A673 (cell line): Measurements from ENCODE around the gene GPD1L. TPM values are rescaled to one million over a fixed set of nuclear protein-coding genes. Genes with fewer than 3 reads are reported as not detected.
"Not testable (repeated sequence)": the region's sequence is repeated elsewhere in the genome, so short reads cannot be mapped to it uniquely, and the experiment has no call there.

ENCODE experiments used
- BruUV-seq: library from RNA; stranded (reverse); fragments of 400-500 nt; replicated peaks from 2 replicates; lab custom pipeline; 2021; lab: Mats Ljungman, UMichigan
- CTCF ChIA-PET: fragments of 300-600 bp; sonication (Branson Sonifier 250); formaldehyde crosslinking; loops from one replicate; lab custom pipeline; 2022; ENCODE audit warnings: antibody characterized with exemption; lab: Charles Lee
- POLR2A ChIA-PET: fragments of 300-600 bp; sonication (Branson Sonifier 250); formaldehyde crosslinking; loops from one replicate; lab custom pipeline; 2022; ENCODE audit warnings: antibody characterized with exemption; ENCODE audit not compliant: low non-redundant PET; lab: Charles Lee
- DNase-seq: peaks from one replicate; pipeline ENCODE4 v3.0.0-alpha.2; 2015; ENCODE audit warnings: low spot score
- H3K27ac ChIP-seq: fragments of 200-600 bp; sonication (generic); 2 replicates; pipeline ENCODE4 v1.5.1; 2016; ENCODE audit warnings: mixed run types, low read depth, mild to moderate bottlenecking, mixed read lengths, antibody characterized with exemption, low read length; ENCODE audit not compliant: poor library complexity, severe bottlenecking
- H3K27me3 ChIP-seq: fragments of 200-600 bp; sonication (generic); replicated peaks from 2 replicates; pipeline ENCODE4 v1.6.1; 2017; ENCODE audit warnings: mixed run types, low read depth, mild to moderate bottlenecking, mixed read lengths, antibody characterized with exemption, low read length; ENCODE audit not compliant: insufficient read depth, poor library complexity
- H3K36me3 ChIP-seq: fragments of 200-600 bp; sonication (generic); 2 replicates; pipeline ENCODE4 v1.6.1; 2016; ENCODE audit warnings: mixed run types, mild to moderate bottlenecking, mixed read lengths, antibody characterized with exemption, low read length; ENCODE audit not compliant: insufficient read depth, poor library complexity, severe bottlenecking
- H3K4me1 ChIP-seq: fragments of 200-600 bp; sonication (generic); 2 replicates; pipeline ENCODE4 v1.6.1; 2017; ENCODE audit warnings: mixed run types, mild to moderate bottlenecking, mixed read lengths, antibody characterized with exemption, low read length; ENCODE audit not compliant: insufficient read depth, poor library complexity, severe bottlenecking
- H3K4me3 ChIP-seq: fragments of 200-600 bp; sonication (generic); 2 replicates; pipeline ENCODE4 v1.5.1; 2016; ENCODE audit warnings: low read depth, mixed run types, mild to moderate bottlenecking, mixed read lengths, low read length; ENCODE audit not compliant: poor library complexity, severe bottlenecking
- H3K9me3 ChIP-seq: fragments of 200-600 bp; sonication (generic); 2 replicates; pipeline ENCODE4 v1.6.1; 2016; ENCODE audit warnings: mixed run types, low read depth, mild to moderate bottlenecking, mixed read lengths, antibody characterized with exemption, low read length; ENCODE audit not compliant: poor library complexity, severe bottlenecking
- CTCF ChIP-seq: fragments of 300-800, 200-600 bp; sonication (generic); conservative IDR thresholded peaks from 2 replicates; pipeline ENCODE4 v1.5.1; 2017; ENCODE audit warnings: low read depth, mild to moderate bottlenecking, antibody characterized with exemption, low read length, moderate library complexity, mixed read lengths
- EZH2 ChIP-seq: fragments of 200-600 bp; sonication (generic); IDR thresholded peaks from 2 replicates; pipeline ENCODE4 v1.6.1; 2017; ENCODE audit warnings: borderline replicate concordance, low read depth, mild to moderate bottlenecking, mixed read lengths, antibody characterized with exemption, low read length; ENCODE audit not compliant: poor library complexity, severe bottlenecking
- intact Hi-C: fragments of 100-400 bp; cut with micrococcal nuclease; formaldehyde crosslinking; loops from one replicate; pipeline ENCODE4 v1.10.0; 2022; ENCODE audit not compliant: unreplicated experiment
- total RNA-seq: library from RNA; stranded (reverse); gene quantifications from 2 replicates; pipeline ENCODE4 v1.2.3, GENCODE V29; 2021

Gene GPD1L
- total RNA-seq, 1 experiment from 2014 or later = 9.9 TPM

- no peak for TF ChIP-seq CTCF
- TF ChIP-seq EZH2 = no peak
- peaks cover 8% of the 10 kb centered on the region for H3K9me3 ChIP-seq
- intact Hi-C loops = no loop called here
- H3K4me3 ChIP-seq = peak overlapping the region; percentile 79
- H3K4me1 ChIP-seq = peaks cover 19% of the 10 kb centered on the region
- ChIA-PET CTCF (no interaction called here), POLR2A (no interaction called here)
- BruUV-seq = no TSS peak
- H3K27me3 ChIP-seq = no peaks in the 10 kb centered on the region
- H3K27ac ChIP-seq = peak overlapping the region; percentile 54
- no peak for DNase-seq
- no peaks in the 10 kb centered on the region for H3K36me3 ChIP-seq
Measured at GRCh38 chr3:32106929-32107362, 526 bp downstream of the GPD1L start.

GRCh38 chr3:32108224-32108623, 1.8 kb downstream of the GPD1L start:
- H3K4me3 ChIP-seq, H3K9me3 ChIP-seq, H3K27ac ChIP-seq, POLR2A ChIA-PET, H3K36me3 ChIP-seq, H3K27me3 ChIP-seq, BruUV-seq, DNase-seq, CTCF ChIA-PET, intact Hi-C loops: not testable (repeated sequence)
- H3K4me1 ChIP-seq = peaks cover 19% of the 10 kb centered on the region

GRCh38 chr3:32109256-32109655, 2.8 kb downstream of the GPD1L start:
- H3K36me3 ChIP-seq = no peaks in the 10 kb centered on the region
- H3K4me1 ChIP-seq = peaks cover 19% of the 10 kb centered on the region
- H3K27me3 ChIP-seq = no peaks in the 10 kb centered on the region
- ChIA-PET POLR2A (no interaction called here), CTCF (no interaction called here)
- no peaks in the 10 kb centered on the region for H3K9me3 ChIP-seq
- BruUV-seq = no TSS peak
- peak; percentile 80 for DNase-seq
- no peak overlapping the region for H3K4me3 ChIP-seq
- intact Hi-C loops = no loop called here
- H3K27ac ChIP-seq = peak overlapping the region; percentile 68
- no peak for TF ChIP-seq CTCF
- TF ChIP-seq EZH2 = no peak

GRCh38 chr3:32110233-32110760, 3.9 kb downstream of the GPD1L start:
- TF ChIP-seq EZH2 = no peak
- TF ChIP-seq CTCF = no peak
- Histone ChIP-seq H3K4me3 (no peak overlapping the region), H3K36me3 (no peaks in the 10 kb centered on the region), H3K27me3 (no peaks in the 10 kb centered on the region), H3K27ac (no peak overlapping the region), H3K9me3 (no peaks in the 10 kb centered on the region), H3K4me1 (peaks cover 19% of the 10 kb centered on the region)
- POLR2A ChIA-PET = no interaction called here
- CTCF ChIA-PET = interaction anchor here (0.7 kb wide), 1 partner anchor 422 kb away, joined by 3 read pairs; no protein-coding TSS in a partner anchor
- intact Hi-C loops = no loop called here
- BruUV-seq = no TSS peak
- DNase-seq = no peak
